IPS-18c (cell line): Measurements from ENCODE around the gene ELFN1.
"Not testable (repeated sequence)": the region's sequence is repeated elsewhere in the genome, so short reads cannot be mapped to it uniquely, and the experiment has no call there.

Experiments
- H3K4me3 ChIP-seq: 2 replicates; pipeline ENCODE4 v1.7.0; 2013; ENCODE audit warnings: low read depth, mild to moderate bottlenecking, low read length, moderate library complexity; ENCODE audit not compliant: insufficient read depth
- H3K9me3 ChIP-seq: one replicate; pipeline ENCODE4 v1.6.1; 2013; ENCODE audit warnings: mild to moderate bottlenecking, low read length, moderate library complexity; ENCODE audit not compliant: control insufficient read depth, insufficient read depth

The ELFN1 gene

DNA sequence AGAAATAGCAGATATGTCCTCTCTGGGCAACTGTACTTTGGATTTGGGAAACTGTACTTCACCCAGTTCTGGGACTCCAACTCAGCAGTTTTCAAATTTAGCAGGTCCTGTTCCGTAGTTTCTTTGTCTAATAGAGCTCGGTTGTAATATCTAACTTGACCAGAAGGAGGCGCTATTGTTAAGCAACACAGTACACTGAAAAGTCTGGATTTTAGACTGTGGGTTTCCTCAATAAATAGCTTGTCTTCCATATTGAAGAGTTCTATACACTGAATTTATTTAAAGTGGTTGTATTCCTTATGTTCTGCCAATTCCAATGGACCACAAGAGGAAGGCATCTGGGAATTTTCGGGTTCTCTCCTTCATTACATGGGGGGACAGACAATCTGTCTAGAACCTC is 39.8 kb downstream of the ELFN1 start:
- Histone ChIP-seq H3K4me3 (no peak overlapping the region), H3K9me3 (peaks cover 7% of the 10 kb centered on the region)

DNA sequence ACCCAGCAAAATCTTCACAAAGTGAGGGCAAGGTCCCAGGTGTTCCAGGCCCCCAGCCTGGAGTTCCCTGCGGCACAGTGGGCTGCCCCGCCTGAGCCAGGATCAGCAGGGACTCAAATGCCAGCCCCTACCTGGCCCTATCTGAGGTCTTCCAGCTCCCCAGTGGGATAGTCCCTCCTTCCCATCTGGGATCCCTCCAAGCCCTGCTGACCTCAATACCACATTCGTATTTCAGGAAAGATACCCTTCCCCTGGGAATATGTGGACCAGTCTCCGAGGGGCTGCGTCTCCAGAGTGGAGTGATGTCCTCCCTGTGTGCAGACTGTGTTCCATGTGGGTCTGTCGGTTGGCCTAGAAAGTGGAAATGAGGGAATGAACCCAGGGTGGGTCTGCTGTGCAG is 40.9 kb downstream of the ELFN1 start:
- no peak overlapping the region for H3K4me3 ChIP-seq

DNA sequence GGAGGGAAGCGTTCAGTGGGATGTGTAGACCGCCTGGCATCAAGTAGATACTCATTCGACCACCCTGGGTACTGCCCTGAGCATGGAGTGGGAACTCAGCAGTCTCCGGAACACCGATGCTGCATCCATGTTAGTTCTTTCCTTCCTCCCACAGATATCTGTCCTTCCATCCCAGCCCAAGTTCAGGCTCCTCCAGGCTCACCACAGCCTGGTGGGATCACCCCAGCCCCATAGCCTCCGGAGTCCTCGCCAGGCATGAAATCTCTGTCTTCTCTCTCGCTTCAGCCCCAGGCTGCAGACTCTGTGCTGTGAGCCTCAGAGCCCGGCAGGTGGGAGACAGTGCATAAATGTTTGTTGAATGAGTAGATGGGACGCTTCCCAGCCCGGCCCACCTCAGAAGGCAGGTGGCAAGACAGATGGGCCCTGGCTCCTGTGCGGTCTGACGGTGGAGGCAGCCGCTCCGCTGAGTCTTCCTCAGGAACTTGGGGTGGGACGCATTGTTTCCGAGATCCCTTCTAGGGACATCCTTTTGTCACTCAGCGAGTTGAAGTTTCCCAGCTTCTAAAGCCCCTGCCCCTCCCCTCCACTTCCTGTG is 42.9 kb downstream of the ELFN1 start:
- H3K9me3 ChIP-seq, result peaks cover 7% of the 10 kb centered on the region
- H3K4me3 ChIP-seq, result no peak overlapping the region

More for the DNA sequence above, 40.9 kb downstream of the ELFN1 start:
- H3K9me3 ChIP-seq, result peaks cover 7% of the 10 kb centered on the region

DNA sequence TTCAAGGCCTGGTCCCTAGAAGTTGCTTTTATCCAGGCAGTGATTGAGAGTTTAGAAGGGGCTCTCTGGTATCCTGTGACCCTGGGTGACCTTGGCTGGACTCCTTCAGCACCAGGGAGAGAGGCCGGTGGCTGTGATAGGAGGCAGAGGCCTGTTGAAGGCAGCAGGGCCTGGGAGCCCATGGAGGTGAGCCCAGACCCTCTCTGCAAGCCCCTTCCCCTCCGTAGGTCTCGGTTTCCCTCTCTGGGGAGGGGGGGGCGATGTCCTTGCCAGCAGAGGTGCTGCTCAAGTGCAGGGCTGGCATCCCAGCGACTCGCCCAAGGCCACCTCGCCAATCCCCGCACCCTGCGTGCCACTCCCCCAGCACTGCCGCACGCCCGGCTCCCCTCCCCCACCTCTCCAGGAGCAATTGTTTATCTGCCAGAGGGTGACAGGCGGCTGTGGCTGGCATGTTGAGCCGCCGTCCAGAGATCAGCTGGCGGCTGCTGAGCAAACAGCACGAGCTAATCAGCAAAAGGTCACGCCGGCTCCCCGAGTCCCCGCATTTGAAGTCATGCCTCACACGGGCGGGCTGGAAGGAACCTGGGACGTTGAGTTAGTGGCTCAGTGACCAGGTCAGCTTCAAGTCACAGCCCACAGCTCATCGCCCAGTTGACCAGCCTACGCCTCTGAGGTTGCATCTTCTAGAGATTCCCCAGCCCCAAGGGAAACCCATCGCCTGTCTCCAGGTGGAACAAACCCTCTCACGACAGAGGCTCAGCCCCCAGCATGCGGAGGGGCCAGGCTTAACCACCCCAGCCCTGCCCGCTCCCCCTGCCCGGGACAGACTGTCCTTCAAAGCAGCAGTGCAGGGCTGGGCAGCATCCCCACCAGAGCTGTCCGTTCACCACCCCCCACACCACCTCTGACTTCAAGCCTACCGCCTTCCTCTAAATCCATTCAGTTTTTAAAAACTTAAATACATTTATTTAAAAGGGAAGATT is 43.7 kb downstream of the ELFN1 start:
- Histone ChIP-seq H3K4me3 (no peak overlapping the region), H3K9me3 (peaks cover 7% of the 10 kb centered on the region)

DNA sequence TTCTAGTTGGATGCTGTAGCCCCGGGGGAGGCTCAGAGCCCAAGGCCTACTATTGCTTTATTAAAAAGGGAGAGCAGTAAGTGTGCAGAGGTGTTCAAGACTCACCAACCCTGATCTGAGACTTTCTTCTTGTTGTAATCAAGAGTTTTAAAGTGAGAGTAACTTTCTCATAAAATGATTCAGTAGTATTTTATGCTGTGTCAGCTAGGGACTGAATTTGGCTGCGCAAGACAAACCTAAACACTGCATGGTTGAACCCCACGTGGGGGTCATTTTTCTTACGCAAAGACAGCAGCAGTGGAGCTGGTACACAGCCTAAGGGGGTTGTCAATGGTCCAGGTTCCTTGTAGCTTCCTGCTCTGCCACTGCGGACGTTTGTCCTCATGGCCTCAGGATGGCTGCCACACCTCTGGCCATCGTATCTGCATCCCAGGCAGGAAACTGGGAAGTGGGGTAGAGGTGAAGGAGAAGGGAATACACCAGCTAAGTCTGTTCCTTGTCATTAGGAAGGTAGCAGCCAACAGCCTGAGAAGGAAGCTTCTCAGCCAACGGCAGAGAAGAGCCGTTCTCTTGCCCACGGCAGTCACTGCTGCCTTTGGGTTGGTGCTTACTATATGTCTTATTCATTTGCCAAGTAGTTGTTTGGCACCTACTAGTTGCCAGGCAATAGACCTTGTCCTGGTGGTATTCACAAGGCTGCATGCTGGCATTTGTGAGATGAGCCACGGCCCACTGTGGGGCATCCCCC is 44.7 kb downstream of the ELFN1 start:
- Histone ChIP-seq H3K9me3 (peaks cover 2% of the 10 kb centered on the region), H3K4me3 (no peak overlapping the region)

DNA sequence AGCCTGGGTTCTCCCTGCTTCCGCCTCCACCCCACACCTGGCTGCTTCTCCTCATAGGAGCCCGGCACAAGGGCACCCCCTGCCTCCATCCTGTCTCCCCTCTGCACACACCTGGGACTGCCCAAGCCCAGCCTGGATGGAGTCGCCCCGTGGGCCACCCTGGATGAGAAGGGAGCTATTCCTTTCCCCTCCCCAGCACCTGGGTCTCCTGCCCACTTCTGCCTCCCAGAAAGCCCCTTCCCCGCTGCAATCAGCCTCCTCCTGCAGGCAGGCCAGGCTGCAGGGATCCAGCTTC is 45.2 kb downstream of the ELFN1 start:
- Histone ChIP-seq H3K9me3 (no peaks in the 10 kb centered on the region), H3K4me3 (no peak overlapping the region)

DNA sequence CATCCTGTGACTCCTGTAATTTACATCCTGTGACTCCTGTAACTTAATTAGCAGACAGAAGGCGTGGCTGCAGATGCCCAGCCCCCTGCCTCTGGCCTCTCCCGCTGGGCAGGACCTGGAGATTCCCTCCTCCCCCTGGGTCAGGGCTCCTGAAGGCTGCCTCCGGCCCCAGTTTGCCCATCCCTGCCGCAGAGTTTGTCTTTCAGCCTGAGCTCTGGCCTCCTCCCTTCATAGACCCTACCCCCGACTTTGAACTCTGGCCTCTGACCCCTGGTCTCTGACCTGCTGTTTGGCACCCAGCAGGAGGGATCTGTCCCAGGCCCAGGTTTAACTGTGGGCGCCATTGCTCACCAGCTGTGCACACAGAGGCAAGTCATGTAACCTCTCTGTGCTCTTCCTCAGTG is 45.6 kb downstream of the ELFN1 start:
- Histone ChIP-seq H3K4me3 (no peak overlapping the region), H3K9me3 (no peaks in the 10 kb centered on the region)

DNA sequence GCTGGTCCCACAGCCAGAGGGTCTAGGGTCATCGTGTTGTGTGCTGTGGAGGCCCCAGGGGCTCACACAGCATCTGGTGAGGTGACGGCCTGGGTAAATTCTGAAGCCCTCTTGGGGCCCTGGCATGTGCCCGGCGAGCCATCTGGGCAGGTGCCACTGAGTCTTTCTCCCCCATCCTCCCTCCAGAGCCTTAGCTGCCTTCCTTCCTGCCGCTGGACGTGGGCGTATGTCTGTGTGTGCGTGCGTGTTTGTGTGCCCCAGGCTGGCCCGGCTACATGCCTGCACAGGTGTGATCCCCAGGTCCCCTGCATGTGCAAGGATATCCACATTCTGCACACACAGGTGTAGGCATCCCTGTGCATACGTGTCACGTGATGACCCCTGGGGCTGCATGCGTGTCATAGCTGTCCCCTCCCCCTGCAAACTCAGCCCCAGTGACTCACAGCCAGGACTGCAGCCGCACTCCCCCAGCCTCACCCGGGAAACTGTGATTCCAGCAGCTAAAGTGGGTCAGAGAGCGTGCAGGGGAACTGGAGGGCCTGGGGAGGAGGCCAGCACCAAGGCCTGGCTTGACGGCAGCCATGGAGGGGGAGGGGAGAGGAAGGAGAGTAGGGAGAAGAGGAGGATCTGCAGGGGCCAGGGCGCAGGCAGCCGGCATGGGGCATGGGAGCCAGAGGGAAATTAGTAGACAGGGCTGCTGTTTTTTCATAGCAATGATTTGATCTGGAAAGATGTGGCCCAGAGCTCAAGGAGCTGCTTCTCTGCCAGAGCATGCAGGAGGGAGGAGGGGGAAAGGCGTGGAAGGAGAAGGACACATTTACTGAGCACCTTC is 46.4 kb downstream of the ELFN1 start:
- no peak overlapping the region; the same call in 1 of the 2 replicates for H3K4me3 ChIP-seq
- H3K9me3 ChIP-seq, result peaks cover 2% of the 10 kb centered on the region

DNA sequence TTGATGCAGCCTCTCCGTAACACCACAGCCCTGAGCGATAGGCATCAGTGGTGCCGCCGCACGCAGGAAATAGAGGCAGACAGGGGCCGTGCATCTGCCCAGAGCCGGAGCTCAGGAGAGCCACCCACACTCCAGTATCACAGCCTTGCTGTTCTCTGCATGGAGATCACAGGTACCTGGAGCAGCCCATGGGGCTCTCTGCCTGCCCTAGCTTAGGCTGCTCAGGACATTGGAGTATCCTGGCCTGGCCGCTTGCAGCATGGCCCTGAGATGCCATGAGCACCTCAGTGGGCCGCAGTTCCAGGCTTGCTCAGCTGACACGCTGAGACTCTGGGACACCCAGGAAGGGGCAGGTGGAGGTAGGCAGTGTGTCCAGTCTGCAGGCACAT is 47.0 kb downstream of the ELFN1 start:
- Histone ChIP-seq H3K9me3 (peaks cover 2% of the 10 kb centered on the region), H3K4me3 (no peak overlapping the region; the same call in 1 of the 2 replicates)

DNA sequence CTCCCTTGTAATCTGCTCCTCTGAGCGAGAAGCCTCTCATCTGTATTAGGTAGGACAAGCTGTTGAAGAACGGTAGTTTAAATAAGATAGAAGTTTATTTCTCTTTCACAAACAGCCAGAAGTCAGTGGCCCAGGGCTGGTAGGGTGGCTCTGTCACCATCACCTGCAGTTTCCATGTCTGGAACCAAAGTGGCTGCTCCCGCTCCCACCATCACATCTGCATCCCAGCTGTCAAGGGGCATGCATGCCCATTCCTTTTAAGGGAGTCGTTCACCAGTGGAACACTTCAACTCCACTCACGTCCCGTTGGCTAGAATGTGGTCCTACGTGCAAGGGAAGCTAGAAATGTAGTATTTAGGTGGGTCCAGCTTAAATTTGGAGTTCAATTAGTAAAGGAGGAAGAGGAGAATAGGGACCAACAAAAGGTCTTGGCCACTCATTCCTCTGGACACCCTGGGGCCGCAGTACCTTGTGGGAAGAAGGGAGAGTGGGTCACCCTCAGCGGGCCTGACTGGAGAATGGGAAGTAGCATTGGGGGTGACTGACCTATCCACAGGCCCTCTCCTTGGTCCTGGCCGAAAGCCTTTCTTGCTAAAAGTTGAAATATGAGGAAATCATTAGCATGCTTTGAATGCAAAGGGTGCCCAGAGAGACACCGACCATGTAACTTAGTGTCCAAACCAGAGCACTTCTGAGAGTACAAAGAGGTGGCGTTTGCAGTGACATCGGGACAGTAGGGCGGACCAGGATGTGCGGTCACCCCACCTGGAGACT is 48.0 kb downstream of the ELFN1 start:
- Histone ChIP-seq H3K9me3 (peaks cover 2% of the 10 kb centered on the region), H3K4me3 (no peak overlapping the region)

DNA sequence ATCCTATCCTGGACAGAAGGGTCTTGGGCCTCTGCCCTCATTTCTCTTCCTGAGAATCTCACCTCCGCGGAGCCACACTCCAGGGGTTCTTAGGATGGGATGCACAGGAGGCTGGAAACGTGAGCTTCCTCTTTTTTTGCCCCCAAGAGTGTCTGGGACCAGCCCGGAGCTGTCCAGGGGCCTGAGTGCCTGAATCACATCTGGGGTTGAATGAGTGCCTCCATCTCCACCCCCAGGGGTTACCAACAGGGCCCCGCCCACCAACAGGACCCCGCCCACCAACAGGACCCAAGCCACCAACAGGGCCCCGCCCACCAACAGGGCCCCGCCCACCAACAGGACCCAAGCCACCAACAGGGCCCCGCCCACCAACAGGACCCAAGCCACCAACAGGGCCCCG is 48.8 kb downstream of the ELFN1 start:
- H3K4me3 ChIP-seq, H3K9me3 ChIP-seq: not testable (repeated sequence)

DNA sequence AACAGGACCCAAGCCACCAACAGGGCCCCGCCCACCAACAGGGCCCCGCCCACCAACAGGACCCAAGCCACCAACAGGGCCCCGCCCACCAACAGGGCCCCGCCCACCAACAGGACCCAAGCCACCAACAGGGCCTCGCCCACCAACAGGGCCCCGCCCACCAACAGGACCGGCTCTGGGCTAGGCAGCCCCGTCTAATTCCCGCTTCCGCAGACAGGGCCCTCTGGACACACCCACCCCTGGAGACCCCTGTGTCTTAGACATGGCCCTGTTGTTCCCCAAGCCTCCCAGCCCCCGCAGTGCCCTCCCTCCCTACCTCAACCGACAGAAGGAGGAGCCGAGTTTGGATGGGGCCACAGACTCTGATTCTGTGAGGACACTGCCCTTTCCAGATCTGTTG is 49.2 kb downstream of the ELFN1 start:
- H3K4me3 ChIP-seq, H3K9me3 ChIP-seq: not testable (repeated sequence)

DNA sequence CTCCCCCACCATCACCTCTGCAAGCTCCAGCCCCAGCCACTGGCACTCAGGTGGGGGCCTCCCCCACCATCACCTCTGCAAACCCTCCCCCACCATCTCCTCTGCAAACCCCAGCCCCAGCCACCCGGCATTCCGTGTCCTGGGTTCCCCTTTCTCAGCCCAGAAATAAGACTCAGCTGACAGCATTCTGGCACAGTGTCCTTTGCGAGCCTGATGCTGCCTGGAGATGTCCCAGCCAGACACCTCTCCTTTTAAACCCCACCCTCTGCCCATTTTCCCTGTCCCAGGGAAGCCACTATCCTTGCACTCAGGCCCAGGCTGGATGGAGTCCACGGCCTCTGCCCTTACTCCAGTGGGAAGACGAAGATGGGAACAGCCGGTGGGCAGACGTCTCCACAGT is 49.8 kb downstream of the ELFN1 start:
- Histone ChIP-seq H3K4me3 (no peak overlapping the region), H3K9me3 (peaks cover 2% of the 10 kb centered on the region)

DNA sequence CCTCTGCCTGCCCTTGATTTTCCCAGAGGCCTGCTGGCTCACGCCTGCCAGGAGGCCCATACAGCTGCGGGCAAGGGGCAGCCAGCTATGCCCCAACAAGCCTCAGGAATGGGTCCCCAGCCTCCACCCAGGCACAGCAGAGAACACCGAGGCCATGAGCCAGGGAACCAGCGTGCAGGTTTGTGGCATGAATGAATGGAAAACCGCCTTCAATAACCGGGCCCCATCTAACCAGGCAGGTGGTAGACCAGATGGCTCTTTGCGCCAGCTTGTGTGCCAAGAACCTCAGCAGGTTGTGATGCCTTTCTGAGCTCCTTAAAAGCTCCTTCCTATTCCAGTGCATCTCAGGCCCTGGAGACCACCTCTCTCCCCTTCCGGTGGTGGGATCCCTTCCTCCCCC is 50.2 kb downstream of the ELFN1 start:
- no peak overlapping the region for H3K4me3 ChIP-seq
- peaks cover 2% of the 10 kb centered on the region for H3K9me3 ChIP-seq

DNA sequence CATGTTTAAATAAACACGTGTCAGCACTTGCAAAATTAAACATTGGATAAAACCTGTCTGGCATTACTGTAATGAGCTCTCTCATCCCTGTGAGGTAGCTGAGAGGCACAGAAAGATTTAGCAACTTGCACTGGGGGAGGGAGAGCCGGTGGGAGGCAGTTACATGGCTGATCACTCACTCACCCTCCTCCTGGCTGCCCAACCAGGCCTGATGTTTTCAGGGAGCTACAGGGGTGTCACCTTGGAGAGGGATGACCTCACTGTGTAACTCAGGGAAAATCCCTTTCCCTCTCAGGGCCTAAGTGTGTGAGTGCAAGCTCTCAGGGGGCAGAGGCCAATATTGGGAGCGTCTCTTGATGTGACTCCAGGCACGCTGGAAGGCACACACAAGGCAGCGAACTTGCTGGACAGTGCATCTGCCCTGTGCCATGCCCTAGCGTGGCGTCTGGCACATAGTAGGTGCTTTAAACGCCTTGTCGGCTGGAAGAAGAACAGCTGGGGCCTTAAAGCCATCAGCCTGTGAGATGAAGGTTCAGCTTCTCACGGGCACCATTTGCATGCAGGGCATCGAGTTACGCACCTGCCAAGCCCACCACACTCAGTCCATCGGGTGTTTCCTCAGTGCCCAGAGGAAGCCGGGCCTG is 51.1 kb downstream of the ELFN1 start:
- no peak overlapping the region for H3K4me3 ChIP-seq
- peaks cover 2% of the 10 kb centered on the region for H3K9me3 ChIP-seq

DNA sequence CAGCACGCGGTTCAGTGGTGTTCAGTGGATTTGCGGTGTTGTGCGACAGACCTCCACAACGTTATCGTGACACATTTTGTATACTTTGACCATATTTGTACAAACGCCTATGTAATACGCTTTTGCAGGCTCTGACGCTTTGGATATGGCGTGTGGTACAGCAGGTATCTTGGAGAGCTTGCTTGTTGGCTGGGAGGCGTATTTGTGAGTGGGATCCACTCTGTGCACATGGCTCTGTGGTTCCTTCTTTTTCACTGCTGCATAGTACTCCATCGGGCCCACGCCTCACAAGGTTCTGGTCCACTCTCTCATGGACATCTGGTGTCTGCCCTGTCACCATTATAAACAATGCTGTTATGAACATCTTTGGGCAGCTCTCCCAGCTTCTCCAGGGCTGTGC is 53.2 kb downstream of the ELFN1 start:
- Histone ChIP-seq H3K9me3 (peaks cover 2% of the 10 kb centered on the region), H3K4me3 (no peak overlapping the region)
